GM12878 (cell line): Measurements from ENCODE around the gene GTSF1L. TPM values are rescaled to one million over a fixed set of nuclear protein-coding genes. Genes with fewer than 3 reads are reported as not detected.
A peak's percentile ranks its signal among the peaks of the same experiment; 100 is the strongest.

ENCODE experiments used
- CEBPB ChIP-seq, 2 experiments: fragments of 150-350 bp in 1 of 2; IDR thresholded peaks; 2 replicates each; pipeline ENCODE4 v1.6.1; 2012 to 2014; ENCODE audit warnings: low read depth in 2 of 2, low read length in 2 of 2, borderline replicate concordance in 1 of 2, inconsistent platforms in 1 of 2
- FOS ChIP-seq: IDR thresholded peaks from 3 replicates; pipeline ENCODE4 v1.6.1; 2011; ENCODE audit warnings: borderline replicate concordance; ENCODE audit not compliant: insufficient read length; ENCODE audit errors: extremely low read depth
- GATAD2B ChIP-seq: fragments of 450-650 bp; conservative IDR thresholded peaks from 2 replicates; pipeline ENCODE4 v1.6.1; 2017; ENCODE audit warnings: low read depth, mild to moderate bottlenecking, moderate library complexity
- HDAC2 ChIP-seq: fragments of 200-600 bp; sonication (generic); IDR thresholded peaks from 2 replicates; pipeline ENCODE4 v1.6.1; 2017
- IKZF1 ChIP-seq: fragments of 450-650 bp; conservative IDR thresholded peaks from 2 replicates; pipeline ENCODE4 v1.6.1; 2017; ENCODE audit warnings: antibody characterized with exemption, mild to moderate bottlenecking
- IKZF2 ChIP-seq, 2 experiments: fragments of 450-650 bp; IDR thresholded peaks; 2 replicates each; pipeline ENCODE4 v1.6.1; 2017; ENCODE audit warnings: mild to moderate bottlenecking in 2 of 2, moderate library complexity in 2 of 2
- MXI1 ChIP-seq: fragments of 150-350 bp; IDR thresholded peaks from 2 replicates; pipeline ENCODE4 v1.6.1; 2011; ENCODE audit warnings: low read depth, mild to moderate bottlenecking, inconsistent platforms, low read length, improper control_type of control experiment
- NR2F1 ChIP-seq: fragments of 450-650 bp; conservative IDR thresholded peaks from 2 replicates; pipeline ENCODE4 v1.6.1; 2017; ENCODE audit warnings: mild to moderate bottlenecking
- PML ChIP-seq: IDR thresholded peaks from 2 replicates; pipeline ENCODE4 v1.6.1; 2012; ENCODE audit warnings: low read length, inconsistent platforms
- SMAD5 ChIP-seq: IDR thresholded peaks from 2 replicates; pipeline ENCODE4 v1.6.1; 2016; ENCODE audit warnings: antibody characterized with exemption, low read depth
- SMC3 ChIP-seq: IDR thresholded peaks from 2 replicates; pipeline ENCODE4 v1.6.1; 2011; ENCODE audit warnings: low read length, improper control_type of control experiment, borderline replicate concordance
- SREBF2 ChIP-seq: IDR thresholded peaks from 2 replicates; pipeline ENCODE4 v1.6.1; 2012; ENCODE audit warnings: mild to moderate bottlenecking, low read length
- TBL1XR1 ChIP-seq: IDR thresholded peaks from 2 replicates; pipeline ENCODE4 v1.6.1; 2012; ENCODE audit warnings: low read depth, low read length, improper control_type of control experiment
- TCF3 ChIP-seq: IDR thresholded peaks from 2 replicates; pipeline ENCODE4 v1.6.1; 2012; ENCODE audit warnings: low read depth, mild to moderate bottlenecking, low read length, borderline replicate concordance; ENCODE audit not compliant: insufficient read depth
- ZBED1 ChIP-seq: IDR thresholded peaks from 2 replicates; pipeline ENCODE4 v1.6.1; 2016; ENCODE audit warnings: borderline replicate concordance
- polyA plus RNA-seq, 11 experiments: library from polyadenylated mRNA; depleted of rRNA in 4 of 11; unstranded in 6 of 11; stranded (reverse) in 5 of 11; fragments of >200 nt; fragmentation: Nextera tagmentation in 4 of 11; fragmentation: Illumina TruSeq in 1 of 11; extraction: Ambion mirVana in 4 of 11; extraction: Trizol in 1 of 11; gene quantifications; 1 replicate in 1 of 11; 2 replicates in 10 of 11; pipeline versions ENCODE4 v1.2.1 to v1.2.3, GENCODE V29; 2011 to 2016; ENCODE audit warnings: inconsistent platforms in 2 of 11, missing spikeins in 2 of 11, low read depth in 1 of 11
- total RNA-seq, 4 experiments: library from RNA; depleted of rRNA in 3 of 4; stranded (reverse); fragments of >200 nt in 3 of 4; fragmentation: Illumina TruSeq in 1 of 4; extraction: Trizol in 1 of 4; gene quantifications; 2 replicates each; pipeline versions ENCODE4 v1.2.1 to v1.2.3, GENCODE V29; 2013 to 2021
- TF ChIP-seq, protein P1 (sequence below): fragments of 450-650 bp; IDR thresholded peaks from 2 replicates; pipeline ENCODE4 v1.6.1; 2014; ENCODE audit warnings: mild to moderate bottlenecking
- TF ChIP-seq, protein P2 (sequence below): fragments of 150-350 bp; IDR thresholded peaks from 2 replicates; pipeline ENCODE4 v1.6.1; 2014; ENCODE audit warnings: mild to moderate bottlenecking, low read depth, low read length
- TF ChIP-seq, protein P3 (sequence below): fragments of 450-650 bp; IDR thresholded peaks from 2 replicates; pipeline ENCODE4 v1.6.1; 2017; ENCODE audit warnings: antibody characterized with exemption, mild to moderate bottlenecking, moderate library complexity
- TF ChIP-seq, protein P4 (sequence below): fragments of 450-650 bp; IDR thresholded peaks from 2 replicates; pipeline ENCODE4 v1.6.1; 2017; ENCODE audit warnings: mild to moderate bottlenecking, moderate library complexity
- TF ChIP-seq, protein P5 (sequence below): IDR thresholded peaks from 2 replicates; pipeline ENCODE4 v1.6.1; 2012; ENCODE audit warnings: low read depth, low read length, improper control_type of control experiment

Gene GTSF1L
- total and polyA plus RNA-seq, 10 of the 15 experiments (the other 5 are each of a cell fraction or from before 2014, with no cell fraction given) = 0.56 to 2.4 (median 1.3) TPM

DNA sequence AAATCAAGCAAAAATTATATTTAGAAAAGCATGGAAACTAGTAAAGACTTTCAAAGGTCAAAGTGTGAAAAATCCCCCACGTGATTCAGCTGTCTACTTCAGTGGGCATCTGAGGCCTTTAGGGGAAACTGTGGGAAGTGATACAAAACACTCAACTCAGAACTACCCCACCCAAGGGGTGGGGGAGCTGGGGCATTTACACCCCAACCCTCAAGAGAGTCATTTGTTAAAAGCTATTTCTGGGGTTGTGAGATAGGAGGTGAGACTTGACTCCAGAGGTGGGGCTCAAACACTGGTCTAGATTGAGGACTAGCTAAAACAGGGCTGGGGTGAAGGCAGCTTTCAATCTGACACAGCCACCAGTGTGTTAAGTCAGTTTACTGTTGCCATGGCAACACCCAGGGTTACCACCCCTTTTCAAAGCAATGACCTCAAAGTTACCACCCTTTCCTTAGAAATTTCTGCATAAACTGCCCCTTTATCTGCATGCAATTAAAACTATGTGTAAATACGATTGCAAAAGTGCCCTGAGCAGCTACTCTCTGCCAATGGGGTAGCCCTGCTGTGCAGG, 9.9 kb upstream of the GTSF1L start (continued):
- TF ChIP-seq SREBF2 (no peak), GATAD2B (0 out of 2 replicates have a peak, but pooled peaks have one; percentile 29), SMAD5 (no peak), HDAC2 (no peak), SMC3 (no peak; the same call in 1 of the 2 replicates), IKZF1 (peak; percentile 83), PML (no peak), TCF3 (no peak), IKZF2 (IDR thresholded peaks at IDR 0.05) (peak; percentile 73 to 74), CEBPB (IDR thresholded peaks at IDR 0.05; ENCODE audit: borderline replicate concordance in 1 of 2, low read depth in 2 of 2, low read length in 2 of 2) (no peak), TBL1XR1 (no peak), MXI1 (0 out of 2 replicates have a peak, but pooled peaks have one; percentile 69), FOS (no peak), ZBED1 (0 out of 2 replicates have a peak, but pooled peaks have one; percentile 41), NR2F1 (peak; percentile 91)
- TF ChIP-seq, protein P1, sequence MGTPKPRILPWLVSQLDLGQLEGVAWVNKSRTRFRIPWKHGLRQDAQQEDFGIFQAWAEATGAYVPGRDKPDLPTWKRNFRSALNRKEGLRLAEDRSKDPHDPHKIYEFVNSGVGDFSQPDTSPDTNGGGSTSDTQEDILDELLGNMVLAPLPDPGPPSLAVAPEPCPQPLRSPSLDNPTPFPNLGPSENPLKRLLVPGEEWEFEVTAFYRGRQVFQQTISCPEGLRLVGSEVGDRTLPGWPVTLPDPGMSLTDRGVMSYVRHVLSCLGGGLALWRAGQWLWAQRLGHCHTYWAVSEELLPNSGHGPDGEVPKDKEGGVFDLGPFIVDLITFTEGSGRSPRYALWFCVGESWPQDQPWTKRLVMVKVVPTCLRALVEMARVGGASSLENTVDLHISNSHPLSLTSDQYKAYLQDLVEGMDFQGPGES = no peak
- TF ChIP-seq, protein P2, sequence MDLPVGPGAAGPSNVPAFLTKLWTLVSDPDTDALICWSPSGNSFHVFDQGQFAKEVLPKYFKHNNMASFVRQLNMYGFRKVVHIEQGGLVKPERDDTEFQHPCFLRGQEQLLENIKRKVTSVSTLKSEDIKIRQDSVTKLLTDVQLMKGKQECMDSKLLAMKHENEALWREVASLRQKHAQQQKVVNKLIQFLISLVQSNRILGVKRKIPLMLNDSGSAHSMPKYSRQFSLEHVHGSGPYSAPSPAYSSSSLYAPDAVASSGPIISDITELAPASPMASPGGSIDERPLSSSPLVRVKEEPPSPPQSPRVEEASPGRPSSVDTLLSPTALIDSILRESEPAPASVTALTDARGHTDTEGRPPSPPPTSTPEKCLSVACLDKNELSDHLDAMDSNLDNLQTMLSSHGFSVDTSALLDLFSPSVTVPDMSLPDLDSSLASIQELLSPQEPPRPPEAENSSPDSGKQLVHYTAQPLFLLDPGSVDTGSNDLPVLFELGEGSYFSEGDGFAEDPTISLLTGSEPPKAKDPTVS = no peak
- TF ChIP-seq, protein P3, sequence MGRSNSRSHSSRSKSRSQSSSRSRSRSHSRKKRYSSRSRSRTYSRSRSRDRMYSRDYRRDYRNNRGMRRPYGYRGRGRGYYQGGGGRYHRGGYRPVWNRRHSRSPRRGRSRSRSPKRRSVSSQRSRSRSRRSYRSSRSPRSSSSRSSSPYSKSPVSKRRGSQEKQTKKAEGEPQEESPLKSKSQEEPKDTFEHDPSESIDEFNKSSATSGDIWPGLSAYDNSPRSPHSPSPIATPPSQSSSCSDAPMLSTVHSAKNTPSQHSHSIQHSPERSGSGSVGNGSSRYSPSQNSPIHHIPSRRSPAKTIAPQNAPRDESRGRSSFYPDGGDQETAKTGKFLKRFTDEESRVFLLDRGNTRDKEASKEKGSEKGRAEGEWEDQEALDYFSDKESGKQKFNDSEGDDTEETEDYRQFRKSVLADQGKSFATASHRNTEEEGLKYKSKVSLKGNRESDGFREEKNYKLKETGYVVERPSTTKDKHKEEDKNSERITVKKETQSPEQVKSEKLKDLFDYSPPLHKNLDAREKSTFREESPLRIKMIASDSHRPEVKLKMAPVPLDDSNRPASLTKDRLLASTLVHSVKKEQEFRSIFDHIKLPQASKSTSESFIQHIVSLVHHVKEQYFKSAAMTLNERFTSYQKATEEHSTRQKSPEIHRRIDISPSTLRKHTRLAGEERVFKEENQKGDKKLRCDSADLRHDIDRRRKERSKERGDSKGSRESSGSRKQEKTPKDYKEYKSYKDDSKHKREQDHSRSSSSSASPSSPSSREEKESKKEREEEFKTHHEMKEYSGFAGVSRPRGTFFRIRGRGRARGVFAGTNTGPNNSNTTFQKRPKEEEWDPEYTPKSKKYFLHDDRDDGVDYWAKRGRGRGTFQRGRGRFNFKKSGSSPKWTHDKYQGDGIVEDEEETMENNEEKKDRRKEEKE = no peak
- TF ChIP-seq, protein P4, sequence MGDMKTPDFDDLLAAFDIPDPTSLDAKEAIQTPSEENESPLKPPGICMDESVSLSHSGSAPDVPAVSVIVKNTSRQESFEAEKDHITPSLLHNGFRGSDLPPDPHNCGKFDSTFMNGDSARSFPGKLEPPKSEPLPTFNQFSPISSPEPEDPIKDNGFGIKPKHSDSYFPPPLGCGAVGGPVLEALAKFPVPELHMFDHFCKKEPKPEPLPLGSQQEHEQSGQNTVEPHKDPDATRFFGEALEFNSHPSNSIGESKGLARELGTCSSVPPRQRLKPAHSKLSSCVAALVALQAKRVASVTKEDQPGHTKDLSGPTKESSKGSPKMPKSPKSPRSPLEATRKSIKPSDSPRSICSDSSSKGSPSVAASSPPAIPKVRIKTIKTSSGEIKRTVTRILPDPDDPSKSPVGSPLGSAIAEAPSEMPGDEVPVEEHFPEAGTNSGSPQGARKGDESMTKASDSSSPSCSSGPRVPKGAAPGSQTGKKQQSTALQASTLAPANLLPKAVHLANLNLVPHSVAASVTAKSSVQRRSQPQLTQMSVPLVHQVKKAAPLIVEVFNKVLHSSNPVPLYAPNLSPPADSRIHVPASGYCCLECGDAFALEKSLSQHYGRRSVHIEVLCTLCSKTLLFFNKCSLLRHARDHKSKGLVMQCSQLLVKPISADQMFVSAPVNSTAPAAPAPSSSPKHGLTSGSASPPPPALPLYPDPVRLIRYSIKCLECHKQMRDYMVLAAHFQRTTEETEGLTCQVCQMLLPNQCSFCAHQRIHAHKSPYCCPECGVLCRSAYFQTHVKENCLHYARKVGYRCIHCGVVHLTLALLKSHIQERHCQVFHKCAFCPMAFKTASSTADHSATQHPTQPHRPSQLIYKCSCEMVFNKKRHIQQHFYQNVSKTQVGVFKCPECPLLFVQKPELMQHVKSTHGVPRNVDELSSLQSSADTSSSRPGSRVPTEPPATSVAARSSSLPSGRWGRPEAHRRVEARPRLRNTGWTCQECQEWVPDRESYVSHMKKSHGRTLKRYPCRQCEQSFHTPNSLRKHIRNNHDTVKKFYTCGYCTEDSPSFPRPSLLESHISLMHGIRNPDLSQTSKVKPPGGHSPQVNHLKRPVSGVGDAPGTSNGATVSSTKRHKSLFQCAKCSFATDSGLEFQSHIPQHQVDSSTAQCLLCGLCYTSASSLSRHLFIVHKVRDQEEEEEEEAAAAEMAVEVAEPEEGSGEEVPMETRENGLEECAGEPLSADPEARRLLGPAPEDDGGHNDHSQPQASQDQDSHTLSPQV = 0 out of 2 replicates have a peak, but pooled peaks have one; percentile 69
- TF ChIP-seq, protein P5, sequence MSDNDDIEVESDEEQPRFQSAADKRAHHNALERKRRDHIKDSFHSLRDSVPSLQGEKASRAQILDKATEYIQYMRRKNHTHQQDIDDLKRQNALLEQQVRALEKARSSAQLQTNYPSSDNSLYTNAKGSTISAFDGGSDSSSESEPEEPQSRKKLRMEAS = no peak
